GM19468 (cell line): ENCODE data around the gene DIS3L2.
"Not testable (repeated sequence)": the region's sequence is repeated elsewhere in the genome, so short reads cannot be mapped to it uniquely, and the experiment has no call there.

Source experiments
- ATAC-seq: cut with Tn5 transposase; IDR thresholded peaks from one replicate; pipeline ENCODE4 v1.9.1; 2021; ENCODE audit warnings: mild to moderate bottlenecking, moderate library complexity, moderate number of reproducible peaks; ENCODE audit not compliant: unreplicated experiment; ENCODE audit errors: extremely low read depth

The DIS3L2 gene

DNA sequence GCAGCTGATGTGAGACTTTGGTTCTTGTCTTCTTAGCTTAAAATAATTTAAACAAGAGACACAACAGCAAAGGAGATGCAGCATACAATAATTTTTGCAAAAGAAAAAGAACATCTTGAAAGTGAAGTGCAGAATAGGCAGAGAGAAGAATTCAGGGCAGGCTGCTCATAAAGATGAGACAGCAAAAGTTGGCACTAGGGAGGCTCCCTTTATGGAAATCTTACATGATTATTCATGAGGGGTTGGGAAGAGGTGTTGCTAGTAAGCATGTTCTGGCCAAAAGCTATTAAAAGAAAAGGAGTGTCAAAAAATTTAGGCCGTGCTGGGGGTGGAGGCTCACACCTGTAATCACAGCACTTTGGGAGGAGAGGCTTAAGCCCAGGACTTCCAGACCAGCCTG, 412.8 kb downstream of the DIS3L2 start:
- ATAC-seq = no peak

DNA sequence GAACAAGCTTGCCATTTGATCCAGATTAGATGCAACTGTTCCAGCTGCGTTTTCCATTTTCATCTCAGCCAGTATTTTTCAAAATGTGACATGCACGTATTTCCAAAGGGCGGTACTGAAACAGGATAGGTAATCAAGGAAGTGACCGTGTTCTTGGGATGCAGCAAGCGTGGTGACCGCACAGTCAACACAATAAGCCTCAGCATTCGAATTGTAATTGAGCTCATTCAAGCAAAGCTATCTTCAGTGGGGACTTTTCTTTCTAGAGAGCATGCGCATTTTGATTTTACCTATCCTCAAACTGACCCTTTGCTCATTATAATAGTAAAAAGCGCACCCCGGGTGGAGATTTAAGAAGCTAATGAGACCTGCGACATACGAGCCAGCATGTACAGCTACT, 413.7 kb downstream of the DIS3L2 start:
- ATAC-seq = no peak

DNA sequence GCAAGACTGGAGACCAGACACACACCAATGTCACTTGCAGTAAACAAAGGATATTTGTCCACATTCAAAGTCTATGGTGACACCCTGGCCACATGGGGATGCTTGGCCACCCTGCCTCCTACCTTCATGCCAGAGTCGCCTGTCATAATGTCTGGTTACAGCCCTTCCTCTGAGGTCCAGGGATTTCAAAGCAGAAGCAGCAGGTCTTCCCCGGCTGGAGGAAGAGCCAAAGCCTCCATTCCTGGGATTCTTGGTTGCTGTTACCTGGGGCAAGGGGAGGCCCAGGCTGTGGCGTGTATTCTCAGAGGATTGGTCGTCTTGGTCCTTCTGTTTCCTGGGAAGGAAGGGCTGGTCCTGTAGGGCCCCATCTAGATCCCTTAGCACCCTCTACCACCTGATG, 414.7 kb downstream of the DIS3L2 start:
- no peak for ATAC-seq

- no peak for ATAC-seq
Measured at GRCh38 chr2:232376713-232377112, 415.2 kb downstream of the DIS3L2 start.

- ATAC-seq = no peak
Measured at GRCh38 chr2:232377319-232377718, 415.8 kb downstream of the DIS3L2 start.

GRCh38 chr2:232377841-232378734, 416.6 kb downstream of the DIS3L2 start:
- no peak for ATAC-seq

DNA sequence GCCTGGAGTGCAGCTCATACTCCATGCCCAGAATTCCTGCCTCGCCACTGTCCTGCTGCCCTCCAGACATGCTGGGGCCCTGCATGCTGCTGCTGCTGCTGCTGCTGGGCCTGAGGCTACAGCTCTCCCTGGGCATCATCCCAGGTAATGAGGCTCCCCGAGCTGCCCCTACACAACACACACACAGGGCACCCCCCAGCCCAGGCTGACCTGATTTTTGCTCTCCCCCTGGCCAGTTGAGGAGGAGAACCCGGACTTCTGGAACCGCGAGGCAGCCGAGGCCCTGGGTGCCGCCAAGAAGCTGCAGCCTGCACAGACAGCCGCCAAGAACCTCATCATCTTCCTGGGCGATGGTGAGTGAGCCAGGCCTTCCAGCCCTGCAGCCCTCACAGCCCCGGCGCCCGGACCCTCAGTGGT, 417.2 kb downstream of the DIS3L2 start, which contains the start of gene ALPP:
TSS of gene ALPP (plus strand) at position 17 of the 417 bp plus-strand sequence. CDS start at position 69, 52 bp downstream.
- ATAC-seq = not testable (repeated sequence)

- not testable (repeated sequence) for ATAC-seq
Measured at GRCh38 chr2:232379610-232380590, 418.4 kb downstream of the DIS3L2 start.

DNA sequence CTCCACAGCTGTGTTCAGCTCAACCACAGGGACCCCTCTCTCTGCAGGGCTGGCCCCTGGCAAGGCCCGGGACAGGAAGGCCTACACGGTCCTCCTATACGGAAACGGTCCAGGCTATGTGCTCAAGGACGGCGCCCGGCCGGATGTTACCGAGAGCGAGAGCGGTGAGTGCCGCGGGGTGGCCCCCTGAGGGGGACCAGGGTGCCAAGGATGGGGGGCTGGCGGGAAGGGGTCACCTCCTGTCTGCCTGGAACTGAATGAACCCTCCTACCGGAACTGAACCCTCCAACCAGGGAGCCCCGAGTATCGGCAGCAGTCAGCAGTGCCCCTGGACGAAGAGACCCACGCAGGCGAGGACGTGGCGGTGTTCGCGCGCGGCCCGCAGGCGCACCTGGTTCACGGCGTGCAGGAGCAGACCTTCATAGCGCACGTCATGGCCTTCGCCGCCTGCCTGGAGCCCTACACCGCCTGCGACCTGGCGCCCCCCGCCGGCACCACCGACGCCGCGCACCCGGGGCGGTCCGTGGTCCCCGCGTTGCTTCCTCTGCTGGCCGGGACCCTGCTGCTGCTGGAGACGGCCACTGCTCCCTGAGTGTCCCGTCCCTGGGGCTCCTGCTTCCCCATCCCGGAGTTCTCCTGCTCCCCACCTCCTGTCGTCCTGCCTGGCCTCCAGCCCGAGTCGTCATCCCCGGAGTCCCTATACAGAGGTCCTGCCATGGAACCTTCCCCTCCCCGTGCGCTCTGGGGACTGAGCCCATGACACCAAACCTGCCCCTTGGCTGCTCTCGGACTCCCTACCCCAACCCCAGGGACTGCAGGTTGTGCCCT, 419.9 kb downstream of the DIS3L2 start:
- ATAC-seq = not testable (repeated sequence)

DNA sequence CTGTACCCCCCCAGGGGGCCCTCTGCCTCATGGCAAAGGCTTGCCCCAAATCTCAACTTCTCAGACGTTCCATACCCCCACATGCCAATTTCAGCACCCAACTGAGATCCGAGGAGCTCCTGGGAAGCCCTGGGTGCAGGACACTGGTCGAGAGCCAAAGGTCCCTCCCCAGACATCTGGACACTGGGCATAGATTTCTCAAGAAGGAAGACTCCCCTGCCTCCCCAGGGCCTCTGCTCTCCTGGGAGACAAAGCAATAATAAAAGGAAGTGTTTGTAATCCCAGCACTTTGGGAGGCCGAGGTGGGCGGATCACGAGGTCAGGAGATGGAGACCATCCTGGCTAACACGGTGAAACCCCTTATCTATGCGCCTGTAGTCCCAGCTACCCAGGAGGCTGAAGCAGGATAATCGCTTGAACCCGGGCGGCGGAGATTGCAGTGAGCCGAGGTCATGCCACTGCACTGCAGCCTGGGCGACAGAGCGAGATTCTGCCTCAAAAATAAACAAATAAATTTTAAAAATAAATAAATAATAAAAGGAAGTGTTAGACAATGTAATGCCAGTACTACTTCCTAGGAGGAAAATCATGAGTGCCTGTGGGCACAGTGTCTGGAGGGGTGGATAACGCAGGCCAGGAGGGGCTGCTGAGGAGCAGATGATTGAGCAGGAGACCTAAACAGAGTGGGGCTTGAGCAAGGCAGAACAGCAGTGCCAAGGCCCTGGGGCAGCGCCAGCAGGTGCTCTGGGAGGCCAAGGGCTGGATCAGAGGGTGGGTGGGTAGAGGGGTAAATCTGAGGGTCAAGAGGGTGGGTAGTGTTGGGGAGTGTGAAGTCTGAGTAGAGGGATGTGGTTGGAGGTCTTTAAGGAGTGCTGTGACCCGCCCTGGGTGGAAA, 421.1 kb downstream of the DIS3L2 start:
- ATAC-seq = no peak

- no peak for ATAC-seq
Measured at GRCh38 chr2:232384466-232384865, 423.0 kb downstream of the DIS3L2 start.

DNA sequence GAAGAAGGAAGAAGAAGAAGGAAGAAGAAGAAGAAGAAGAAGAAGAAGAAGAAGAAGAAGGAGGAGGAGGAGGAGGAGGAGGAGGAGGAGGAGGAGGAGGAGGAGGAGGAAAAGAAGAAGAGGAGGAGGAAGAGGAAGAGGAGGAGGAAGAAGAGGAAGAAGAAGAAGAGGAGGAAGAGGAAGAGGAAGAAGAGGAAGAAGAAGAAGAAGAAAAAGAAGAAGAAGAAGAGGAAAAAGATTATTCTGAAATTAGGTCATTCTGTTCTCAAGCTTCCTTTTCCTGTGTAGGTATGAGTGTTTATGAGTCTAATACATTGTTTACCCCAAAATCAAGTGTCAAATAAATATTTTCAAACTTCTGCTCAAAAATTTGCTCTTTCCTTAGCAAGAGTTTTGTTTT, 423.5 kb downstream of the DIS3L2 start:
- not testable (repeated sequence) for ATAC-seq

GRCh38 chr2:232385660-232386489, 424.4 kb downstream of the DIS3L2 start:
- no peak for ATAC-seq

DNA sequence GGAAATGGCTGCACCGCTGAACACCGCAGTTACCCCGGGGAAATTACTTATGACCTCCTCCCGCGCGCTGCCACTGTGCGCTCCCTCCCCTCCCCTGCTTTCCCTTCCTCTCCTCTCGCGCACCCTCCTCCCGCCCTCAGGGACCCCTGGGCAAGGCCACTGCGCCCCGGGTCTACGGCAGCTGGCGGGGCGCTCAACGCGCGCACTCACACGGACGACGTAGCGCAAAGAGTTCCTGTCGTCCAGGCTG, 424.9 kb downstream of the DIS3L2 start:
- ATAC-seq = no peak
